ENCODE measurements around the gene SCTR.

Gene SCTR

DNA sequence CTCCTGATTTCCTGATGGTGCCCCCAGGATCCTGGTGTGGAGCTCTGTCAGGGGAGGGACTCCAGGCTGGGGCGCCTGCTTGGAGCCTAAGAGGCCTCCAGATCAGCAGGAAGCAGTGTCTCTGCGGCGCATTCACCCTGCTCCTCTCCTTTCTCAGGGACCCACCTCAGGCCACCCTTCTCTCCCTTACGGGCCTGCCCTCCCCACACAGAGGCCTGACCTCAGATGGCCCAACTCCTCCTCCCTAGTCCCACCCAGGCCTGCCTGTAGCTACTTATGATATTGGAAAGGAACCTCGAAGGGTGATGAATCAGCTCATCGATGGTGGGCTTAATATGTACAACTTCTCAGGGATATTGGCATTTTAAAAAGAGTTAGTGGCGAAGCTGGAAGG lies 82.1 kb downstream of the SCTR start:
- TF ChIP-seq PPARA (CRISPR knock-in tag; IDR thresholded peaks at IDR 0.05; ENCODE audit: borderline replicate concordance) (no peak), ZFP30 (CRISPR knock-in tag; IDR thresholded peaks at IDR 0.05) (no peak), OSR1 (CRISPR knock-in tag; IDR thresholded peaks at IDR 0.05) (no peak), ISL1 (CRISPR knock-in tag; IDR thresholded peaks at IDR 0.05) (no peak), GLIS3 (CRISPR knock-in tag; IDR thresholded peaks at IDR 0.05) (no peak), ARNTL (CRISPR knock-in tag; IDR thresholded peaks at IDR 0.05; ENCODE audit: borderline replicate concordance, low read depth) (no peak)
- TF ChIP-seq, protein P1, sequence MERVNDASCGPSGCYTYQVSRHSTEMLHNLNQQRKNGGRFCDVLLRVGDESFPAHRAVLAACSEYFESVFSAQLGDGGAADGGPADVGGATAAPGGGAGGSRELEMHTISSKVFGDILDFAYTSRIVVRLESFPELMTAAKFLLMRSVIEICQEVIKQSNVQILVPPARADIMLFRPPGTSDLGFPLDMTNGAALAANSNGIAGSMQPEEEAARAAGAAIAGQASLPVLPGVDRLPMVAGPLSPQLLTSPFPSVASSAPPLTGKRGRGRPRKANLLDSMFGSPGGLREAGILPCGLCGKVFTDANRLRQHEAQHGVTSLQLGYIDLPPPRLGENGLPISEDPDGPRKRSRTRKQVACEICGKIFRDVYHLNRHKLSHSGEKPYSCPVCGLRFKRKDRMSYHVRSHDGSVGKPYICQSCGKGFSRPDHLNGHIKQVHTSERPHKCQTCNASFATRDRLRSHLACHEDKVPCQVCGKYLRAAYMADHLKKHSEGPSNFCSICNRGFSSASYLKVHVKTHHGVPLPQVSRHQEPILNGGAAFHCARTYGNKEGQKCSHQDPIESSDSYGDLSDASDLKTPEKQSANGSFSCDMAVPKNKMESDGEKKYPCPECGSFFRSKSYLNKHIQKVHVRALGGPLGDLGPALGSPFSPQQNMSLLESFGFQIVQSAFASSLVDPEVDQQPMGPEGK (CRISPR knock-in tag; IDR thresholded peaks at IDR 0.05; ENCODE audit: borderline replicate concordance): no peak
- TF ChIP-seq, protein P2, sequence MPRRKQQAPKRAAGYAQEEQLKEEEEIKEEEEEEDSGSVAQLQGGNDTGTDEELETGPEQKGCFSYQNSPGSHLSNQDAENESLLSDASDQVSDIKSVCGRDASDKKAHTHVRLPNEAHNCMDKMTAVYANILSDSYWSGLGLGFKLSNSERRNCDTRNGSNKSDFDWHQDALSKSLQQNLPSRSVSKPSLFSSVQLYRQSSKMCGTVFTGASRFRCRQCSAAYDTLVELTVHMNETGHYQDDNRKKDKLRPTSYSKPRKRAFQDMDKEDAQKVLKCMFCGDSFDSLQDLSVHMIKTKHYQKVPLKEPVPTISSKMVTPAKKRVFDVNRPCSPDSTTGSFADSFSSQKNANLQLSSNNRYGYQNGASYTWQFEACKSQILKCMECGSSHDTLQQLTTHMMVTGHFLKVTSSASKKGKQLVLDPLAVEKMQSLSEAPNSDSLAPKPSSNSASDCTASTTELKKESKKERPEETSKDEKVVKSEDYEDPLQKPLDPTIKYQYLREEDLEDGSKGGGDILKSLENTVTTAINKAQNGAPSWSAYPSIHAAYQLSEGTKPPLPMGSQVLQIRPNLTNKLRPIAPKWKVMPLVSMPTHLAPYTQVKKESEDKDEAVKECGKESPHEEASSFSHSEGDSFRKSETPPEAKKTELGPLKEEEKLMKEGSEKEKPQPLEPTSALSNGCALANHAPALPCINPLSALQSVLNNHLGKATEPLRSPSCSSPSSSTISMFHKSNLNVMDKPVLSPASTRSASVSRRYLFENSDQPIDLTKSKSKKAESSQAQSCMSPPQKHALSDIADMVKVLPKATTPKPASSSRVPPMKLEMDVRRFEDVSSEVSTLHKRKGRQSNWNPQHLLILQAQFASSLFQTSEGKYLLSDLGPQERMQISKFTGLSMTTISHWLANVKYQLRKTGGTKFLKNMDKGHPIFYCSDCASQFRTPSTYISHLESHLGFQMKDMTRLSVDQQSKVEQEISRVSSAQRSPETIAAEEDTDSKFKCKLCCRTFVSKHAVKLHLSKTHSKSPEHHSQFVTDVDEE (CRISPR knock-in tag; IDR thresholded peaks at IDR 0.05): no peak
- ATAC-seq: no peak

DNA sequence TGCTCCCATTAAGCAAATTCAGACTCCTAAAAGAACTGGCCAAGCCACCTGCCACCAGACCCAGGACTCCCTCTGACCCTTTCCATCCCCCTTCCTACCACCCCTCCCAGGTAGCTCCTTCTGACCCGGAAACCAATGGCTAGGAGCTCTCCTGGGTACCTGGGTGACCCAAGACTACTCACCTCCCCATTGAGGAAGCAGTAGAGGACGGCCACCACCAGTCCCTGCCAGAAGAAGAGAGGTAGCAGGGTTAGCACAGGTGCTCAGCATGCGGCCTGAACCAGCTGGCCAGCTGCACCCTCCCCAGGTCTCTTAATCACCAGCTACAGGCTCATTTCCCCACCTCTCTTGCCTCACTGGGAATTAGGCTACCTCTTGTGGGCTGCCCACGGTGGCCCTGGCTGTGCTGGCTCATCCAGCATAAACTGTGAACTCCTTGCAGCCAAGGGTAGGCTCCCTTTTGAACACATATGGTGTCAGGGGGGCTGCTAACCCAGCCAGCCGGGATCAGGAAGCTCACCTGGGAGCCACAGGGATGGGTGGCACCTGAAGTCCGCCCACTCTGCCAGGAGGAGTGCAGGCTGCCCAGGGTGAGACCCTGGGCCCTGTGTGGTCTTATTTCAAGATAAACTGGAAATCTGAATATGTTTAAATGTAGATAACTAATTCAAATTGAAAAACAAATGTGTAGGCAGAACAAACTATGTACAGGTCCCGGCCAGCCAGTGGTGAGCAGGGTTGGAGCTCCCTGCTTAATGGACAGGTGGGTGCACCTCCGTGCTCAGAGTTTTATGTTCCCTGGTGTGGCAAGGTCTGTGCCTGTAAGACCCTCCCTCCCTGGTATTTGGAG lies 82.7 kb downstream of the SCTR start:
- TF ChIP-seq, protein P3, sequence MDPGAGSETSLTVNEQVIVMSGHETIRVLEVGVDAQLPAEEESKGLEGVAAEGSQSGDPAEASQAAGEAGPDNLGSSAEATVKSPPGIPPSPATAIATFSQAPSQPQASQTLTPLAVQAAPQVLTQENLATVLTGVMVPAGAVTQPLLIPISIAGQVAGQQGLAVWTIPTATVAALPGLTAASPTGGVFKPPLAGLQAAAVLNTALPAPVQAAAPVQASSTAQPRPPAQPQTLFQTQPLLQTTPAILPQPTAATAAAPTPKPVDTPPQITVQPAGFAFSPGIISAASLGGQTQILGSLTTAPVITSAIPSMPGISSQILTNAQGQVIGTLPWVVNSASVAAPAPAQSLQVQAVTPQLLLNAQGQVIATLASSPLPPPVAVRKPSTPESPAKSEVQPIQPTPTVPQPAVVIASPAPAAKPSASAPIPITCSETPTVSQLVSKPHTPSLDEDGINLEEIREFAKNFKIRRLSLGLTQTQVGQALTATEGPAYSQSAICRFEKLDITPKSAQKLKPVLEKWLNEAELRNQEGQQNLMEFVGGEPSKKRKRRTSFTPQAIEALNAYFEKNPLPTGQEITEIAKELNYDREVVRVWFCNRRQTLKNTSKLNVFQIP (CRISPR knock-in tag; IDR thresholded peaks at IDR 0.05; ENCODE audit: borderline replicate concordance, low read depth): no peak
- TF ChIP-seq ZNF8 (CRISPR knock-in tag; IDR thresholded peaks at IDR 0.05) (no peak), ZFP3 (CRISPR knock-in tag; IDR thresholded peaks at IDR 0.05) (no peak), TOX (CRISPR knock-in tag; IDR thresholded peaks at IDR 0.05; ENCODE audit: borderline replicate concordance) (no peak), ESRRG (CRISPR knock-in tag; IDR thresholded peaks at IDR 0.05) (no peak), TCF4 (CRISPR knock-in tag; IDR thresholded peaks at IDR 0.05; ENCODE audit: borderline replicate concordance) (no peak), ZC3H10 (CRISPR knock-in tag; IDR thresholded peaks at IDR 0.05) (no peak), RARB (CRISPR knock-in tag; IDR thresholded peaks at IDR 0.05) (no peak), ZNF70 (CRISPR knock-in tag; IDR thresholded peaks at IDR 0.05) (no peak), ARNTL (CRISPR knock-in tag; IDR thresholded peaks at IDR 0.05; ENCODE audit: borderline replicate concordance, low read depth) (no peak), PPARA (CRISPR knock-in tag; IDR thresholded peaks at IDR 0.05; ENCODE audit: borderline replicate concordance) (no peak), CSDC2 (CRISPR knock-in tag; IDR thresholded peaks at IDR 0.05) (no peak)
- ATAC-seq: no peak

DNA sequence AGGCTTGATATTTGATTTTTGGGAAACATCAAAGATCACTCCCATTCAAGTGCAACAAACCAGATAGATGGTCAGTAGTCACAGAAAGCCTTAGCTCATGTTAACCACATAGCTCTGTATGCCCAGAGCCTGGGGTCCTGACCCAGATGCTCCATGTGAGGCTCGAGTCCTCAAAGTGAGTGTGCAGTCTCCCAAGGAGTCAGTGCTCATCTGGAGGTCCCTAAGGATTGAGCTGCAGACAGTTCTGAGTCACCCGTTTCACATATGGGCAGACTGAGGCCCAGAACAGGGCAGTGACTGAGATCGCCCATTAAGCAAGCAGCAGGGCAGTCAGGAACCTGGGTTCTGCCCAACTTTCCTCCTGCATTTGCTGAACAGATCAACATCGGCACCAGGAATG lies 83.4 kb downstream of the SCTR start:
- no peak for ATAC-seq
- TF ChIP-seq, protein P3 (CRISPR knock-in tag; IDR thresholded peaks at IDR 0.05; ENCODE audit: borderline replicate concordance, low read depth): no peak
- TF ChIP-seq SNAI2 (CRISPR knock-in tag; IDR thresholded peaks at IDR 0.05) (no peak), CSDC2 (CRISPR knock-in tag; IDR thresholded peaks at IDR 0.05) (no peak), ZFP30 (CRISPR knock-in tag; IDR thresholded peaks at IDR 0.05) (no peak), ISL1 (CRISPR knock-in tag; IDR thresholded peaks at IDR 0.05) (no peak), PPARA (CRISPR knock-in tag; IDR thresholded peaks at IDR 0.05; ENCODE audit: borderline replicate concordance) (no peak), TCF4 (CRISPR knock-in tag; IDR thresholded peaks at IDR 0.05; ENCODE audit: borderline replicate concordance) (no peak), ARNTL (CRISPR knock-in tag; IDR thresholded peaks at IDR 0.05; ENCODE audit: borderline replicate concordance, low read depth) (no peak)
- TF ChIP-seq, protein P4, sequence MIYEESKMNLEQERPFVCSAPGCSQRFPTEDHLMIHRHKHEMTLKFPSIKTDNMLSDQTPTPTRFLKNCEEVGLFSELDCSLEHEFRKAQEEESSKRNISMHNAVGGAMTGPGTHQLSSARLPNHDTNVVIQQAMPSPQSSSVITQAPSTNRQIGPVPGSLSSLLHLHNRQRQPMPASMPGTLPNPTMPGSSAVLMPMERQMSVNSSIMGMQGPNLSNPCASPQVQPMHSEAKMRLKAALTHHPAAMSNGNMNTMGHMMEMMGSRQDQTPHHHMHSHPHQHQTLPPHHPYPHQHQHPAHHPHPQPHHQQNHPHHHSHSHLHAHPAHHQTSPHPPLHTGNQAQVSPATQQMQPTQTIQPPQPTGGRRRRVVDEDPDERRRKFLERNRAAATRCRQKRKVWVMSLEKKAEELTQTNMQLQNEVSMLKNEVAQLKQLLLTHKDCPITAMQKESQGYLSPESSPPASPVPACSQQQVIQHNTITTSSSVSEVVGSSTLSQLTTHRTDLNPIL (CRISPR knock-in tag; IDR thresholded peaks at IDR 0.05; ENCODE audit: low read depth): no peak
- TF ChIP-seq, protein P5, sequence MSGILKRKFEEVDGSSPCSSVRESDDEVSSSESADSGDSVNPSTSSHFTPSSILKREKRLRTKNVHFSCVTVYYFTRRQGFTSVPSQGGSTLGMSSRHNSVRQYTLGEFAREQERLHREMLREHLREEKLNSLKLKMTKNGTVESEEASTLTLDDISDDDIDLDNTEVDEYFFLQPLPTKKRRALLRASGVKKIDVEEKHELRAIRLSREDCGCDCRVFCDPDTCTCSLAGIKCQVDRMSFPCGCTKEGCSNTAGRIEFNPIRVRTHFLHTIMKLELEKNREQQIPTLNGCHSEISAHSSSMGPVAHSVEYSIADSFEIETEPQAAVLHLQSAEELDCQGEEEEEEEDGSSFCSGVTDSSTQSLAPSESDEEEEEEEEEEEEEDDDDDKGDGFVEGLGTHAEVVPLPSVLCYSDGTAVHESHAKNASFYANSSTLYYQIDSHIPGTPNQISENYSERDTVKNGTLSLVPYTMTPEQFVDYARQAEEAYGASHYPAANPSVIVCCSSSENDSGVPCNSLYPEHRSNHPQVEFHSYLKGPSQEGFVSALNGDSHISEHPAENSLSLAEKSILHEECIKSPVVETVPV (CRISPR knock-in tag; IDR thresholded peaks at IDR 0.05): no peak
- TF ChIP-seq, protein P2 (CRISPR knock-in tag; IDR thresholded peaks at IDR 0.05): no peak

Measured in SK-N-SH treated with all-trans-retinoic acid at 6 μM for 48 hours (cell line).